Uterus (tissue), 4 donors: ENCODE measurements around the gene SMARCA5. TPM values are rescaled to one million over a fixed set of nuclear protein-coding genes. Genes with fewer than 3 reads are reported as not detected.

Source experiments
- DNase-seq, 2 donors: peaks; one replicate each; pipeline ENCODE4 v3.0.0-alpha.2; 2019 to 2020
- H3K27ac ChIP-seq, 2 donors: fragments of 200-600 bp; sonication (generic); 1 replicate in 1 of 2; 2 replicates in 1 of 2; pipeline ENCODE4 v1.5.1; 2016 to 2018
- H3K27me3 ChIP-seq, 2 donors: fragments of 200-600 bp; sonication (generic); one replicate each; pipeline ENCODE4 v1.5.1; 2018 to 2019; ENCODE audit warnings: control low read depth in 1 of 2
- H3K36me3 ChIP-seq, 2 donors: fragments of 200-600 bp; sonication (generic); one replicate each; pipeline ENCODE4 v1.5.1; 2019; ENCODE audit warnings: control low read depth in 1 of 2
- H3K4me1 ChIP-seq, 2 donors: fragments of 200-600 bp; sonication (generic); one replicate each; pipeline ENCODE4 v1.5.1; 2018 to 2019; ENCODE audit warnings: control low read depth in 1 of 2
- H3K4me3 ChIP-seq, 2 donors: fragments of 200-600 bp; sonication (generic); 1 replicate in 1 of 2; 2 replicates in 1 of 2; pipeline ENCODE4 v1.5.1; 2018 to 2019; ENCODE audit warnings: mild to moderate bottlenecking in 1 of 2
- H3K9me3 ChIP-seq, 2 donors: fragments of 200-600 bp; sonication (generic); one replicate each; pipeline ENCODE4 v1.5.1; 2019; ENCODE audit warnings: control low read depth in 1 of 2
- POLR2A ChIP-seq, 2 donors: fragments of 450-650 bp; IDR thresholded peaks; one replicate each; pipeline ENCODE4 v1.6.1; 2016; ENCODE audit warnings: antibody characterized with exemption in 2 of 2, mild to moderate bottlenecking in 1 of 2, moderate library complexity in 1 of 2
- intact Hi-C: fragments of 100-400 bp; cut with DNase I; formaldehyde crosslinking; loops from one replicate; pipeline ENCODE4 v1.15.1; 2023; ENCODE audit warnings: low total_unique reads
- total RNA-seq, 4 donors: library from RNA; depleted of rRNA in 3 of 4; stranded (reverse); fragments of >200 nt in 3 of 4; gene quantifications; one replicate each; pipeline versions ENCODE4 v1.1.0 to v1.2.4, GENCODE V29; 2014 to 2023
- TF ChIP-seq, protein P1 (sequence below), 4 experiments: fragments of 200-600 bp in 2 of 4; fragments of 450-650 bp in 2 of 4; sonication (generic) in 2 of 4; IDR thresholded peaks; one replicate each; pipeline ENCODE4 v1.5.1; 2016 to 2019; ENCODE audit warnings: antibody characterized with exemption in 4 of 4, mild to moderate bottlenecking in 2 of 4, moderate library complexity in 1 of 4
- donor health status: DM: yes; HTN: yes; CAD: no.

Gene SMARCA5
- total RNA-seq, 4 donors from 2014 or later, result 25.6 to 87.1 (median 63.9) TPM

DNA sequence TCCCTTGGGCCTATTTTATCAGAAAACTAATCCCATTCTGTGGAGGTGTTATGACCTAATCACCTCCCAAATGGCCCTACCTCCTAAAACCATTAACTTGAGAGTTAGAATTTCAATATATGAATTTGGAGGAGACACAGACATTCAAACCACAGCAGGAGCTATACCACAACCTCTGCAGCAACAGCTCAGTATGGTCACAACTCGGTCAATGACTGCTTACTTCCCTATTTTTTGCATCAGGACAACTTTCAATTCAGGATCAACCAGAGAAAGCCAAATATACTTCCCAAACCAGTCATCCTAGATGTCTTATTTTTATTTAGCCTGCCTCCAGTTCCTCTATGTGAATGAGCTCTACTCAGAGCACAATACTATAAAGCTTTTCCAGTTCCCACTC is 11.3 kb upstream of the SMARCA5 start:
- no peak overlapping the region for H3K4me3 ChIP-seq
- no peaks in the 10 kb centered on the region for H3K27me3 ChIP-seq
- H3K27ac ChIP-seq, result no peak overlapping the region
- no peaks in the 10 kb centered on the region for H3K36me3 ChIP-seq
- TF ChIP-seq POLR2A (IDR thresholded peaks at IDR 0.05), result no peak
- intact Hi-C loops, result no loop called here
- H3K4me1 ChIP-seq, result no peaks in the 10 kb centered on the region
- no peak for DNase-seq
- H3K9me3 ChIP-seq, result no peaks in the 10 kb centered on the region

DNA sequence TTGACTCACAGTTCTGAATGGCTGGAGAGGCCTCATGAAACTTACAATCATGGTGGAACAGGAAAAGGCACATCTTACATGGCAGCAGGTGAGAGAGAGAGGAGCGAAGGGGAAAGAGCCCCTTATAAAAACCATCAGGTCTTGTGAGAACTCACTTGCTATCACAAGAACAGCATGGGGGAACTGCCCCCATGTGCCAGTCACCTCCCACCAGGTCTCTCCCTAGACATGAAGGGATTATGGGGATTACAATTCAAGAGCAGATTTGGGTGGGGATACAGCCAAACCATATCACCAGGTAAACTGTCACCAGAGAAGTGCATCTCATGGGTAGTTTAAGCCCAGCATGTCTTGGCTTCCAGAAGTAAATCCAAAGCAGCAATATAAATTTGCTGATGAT is 7.5 kb upstream of the SMARCA5 start:
- TF ChIP-seq, protein P1, sequence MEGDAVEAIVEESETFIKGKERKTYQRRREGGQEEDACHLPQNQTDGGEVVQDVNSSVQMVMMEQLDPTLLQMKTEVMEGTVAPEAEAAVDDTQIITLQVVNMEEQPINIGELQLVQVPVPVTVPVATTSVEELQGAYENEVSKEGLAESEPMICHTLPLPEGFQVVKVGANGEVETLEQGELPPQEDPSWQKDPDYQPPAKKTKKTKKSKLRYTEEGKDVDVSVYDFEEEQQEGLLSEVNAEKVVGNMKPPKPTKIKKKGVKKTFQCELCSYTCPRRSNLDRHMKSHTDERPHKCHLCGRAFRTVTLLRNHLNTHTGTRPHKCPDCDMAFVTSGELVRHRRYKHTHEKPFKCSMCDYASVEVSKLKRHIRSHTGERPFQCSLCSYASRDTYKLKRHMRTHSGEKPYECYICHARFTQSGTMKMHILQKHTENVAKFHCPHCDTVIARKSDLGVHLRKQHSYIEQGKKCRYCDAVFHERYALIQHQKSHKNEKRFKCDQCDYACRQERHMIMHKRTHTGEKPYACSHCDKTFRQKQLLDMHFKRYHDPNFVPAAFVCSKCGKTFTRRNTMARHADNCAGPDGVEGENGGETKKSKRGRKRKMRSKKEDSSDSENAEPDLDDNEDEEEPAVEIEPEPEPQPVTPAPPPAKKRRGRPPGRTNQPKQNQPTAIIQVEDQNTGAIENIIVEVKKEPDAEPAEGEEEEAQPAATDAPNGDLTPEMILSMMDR (IDR thresholded peaks at IDR 0.05), result no peak
- no peak for TF ChIP-seq POLR2A (IDR thresholded peaks at IDR 0.05)
- H3K27ac ChIP-seq, result no peak overlapping the region
- intact Hi-C loops, result no loop called here
- H3K27me3 ChIP-seq, result no peaks in the 10 kb centered on the region
- H3K4me1 ChIP-seq, result no peaks in the 10 kb centered on the region
- H3K36me3 ChIP-seq, result no peaks in the 10 kb centered on the region
- H3K4me3 ChIP-seq, result no peak overlapping the region
- H3K9me3 ChIP-seq, result no peaks in the 10 kb centered on the region
- no peak for DNase-seq

DNA sequence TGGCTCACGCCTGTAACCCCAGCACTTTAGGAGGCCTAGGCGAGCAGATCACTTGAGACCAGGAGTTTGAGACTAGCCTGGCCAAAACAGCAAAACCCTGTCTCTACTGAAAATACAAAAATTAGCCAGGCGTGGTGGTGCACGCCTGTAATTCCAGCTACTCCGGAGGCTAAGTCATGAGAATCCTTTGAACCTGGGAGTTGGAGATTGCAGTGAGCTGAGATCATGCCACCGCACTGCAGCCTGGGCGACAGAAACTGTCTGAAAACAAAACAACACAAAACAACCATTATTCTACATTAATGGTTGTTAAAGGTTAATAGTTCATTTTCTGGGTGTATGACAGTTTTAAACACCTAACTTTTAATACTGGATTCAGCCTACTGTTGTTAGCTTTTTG is 1.6 kb upstream of the SMARCA5 start:
- TF ChIP-seq POLR2A (IDR thresholded peaks at IDR 0.05), result no peak
- TF ChIP-seq, protein P1 (IDR thresholded peaks at IDR 0.05), result no peak

DNA sequence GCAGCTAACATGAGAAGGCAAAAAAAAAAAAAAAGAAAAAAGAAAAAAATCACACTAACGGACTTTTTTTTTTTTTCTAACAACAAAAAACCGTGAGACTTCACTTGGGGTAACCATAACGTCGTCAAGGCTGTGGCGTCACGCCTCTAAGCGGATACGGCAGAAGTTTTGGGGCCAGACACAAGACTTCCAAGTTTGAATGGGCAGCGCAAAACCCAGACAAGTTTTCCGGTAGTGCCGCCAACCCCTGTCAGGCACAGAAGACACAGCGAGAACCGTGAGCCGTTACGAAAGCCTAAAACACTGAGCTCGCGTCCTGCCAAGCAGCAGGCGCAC is 556 bp upstream of the SMARCA5 start:
- intact Hi-C loops, result no loop called here
- no peak for DNase-seq
- H3K36me3 ChIP-seq, result no peaks in the 10 kb centered on the region
- H3K27me3 ChIP-seq, result no peaks in the 10 kb centered on the region
- no peaks in the 10 kb centered on the region for H3K9me3 ChIP-seq
- H3K27ac ChIP-seq, result peak overlapping the region; percentile 93 to 97
- peak overlapping the region; percentile 72 to 92 for H3K4me3 ChIP-seq
- H3K4me1 ChIP-seq, result peaks cover 0 to 1% of the 10 kb centered on the region in 2 donors
- TF ChIP-seq, protein P1 (IDR thresholded peaks at IDR 0.05), result no peak
- TF ChIP-seq POLR2A (IDR thresholded peaks at IDR 0.05), result no peak

More for the DNA sequence above, 1.6 kb upstream of the SMARCA5 start:
- Histone ChIP-seq H3K27me3 (no peaks in the 10 kb centered on the region), H3K4me1 (no peaks in the 10 kb centered on the region), H3K27ac (no peak overlapping the region), H3K36me3 (no peaks in the 10 kb centered on the region), H3K9me3 (no peaks in the 10 kb centered on the region), H3K4me3 (no peak overlapping the region)
- intact Hi-C loops, result no loop called here
- DNase-seq, result no peak

DNA sequence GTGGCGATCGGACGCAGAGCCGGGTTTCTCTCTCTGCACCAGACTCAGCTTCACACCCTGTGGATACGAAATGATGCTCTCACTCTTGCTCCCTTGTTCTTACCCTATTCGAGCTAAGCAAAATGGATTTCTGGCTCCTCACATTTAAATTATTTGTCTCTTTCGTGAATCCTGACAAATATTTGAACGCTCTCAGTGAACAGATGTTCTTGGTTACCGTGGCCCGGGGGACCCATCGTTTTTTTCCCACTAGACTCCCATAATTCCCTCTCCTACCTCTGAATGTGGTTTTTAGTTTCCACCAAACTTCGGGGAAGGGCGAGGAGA is 630 bp downstream of the SMARCA5 start:
- TF ChIP-seq, protein P1 (IDR thresholded peaks at IDR 0.05), result no peak
- TF ChIP-seq POLR2A (IDR thresholded peaks at IDR 0.05), result no peak
- intact Hi-C loops, result no loop called here
- DNase-seq, result no peak
- Histone ChIP-seq H3K36me3 (no peaks in the 10 kb centered on the region), H3K27me3 (no peaks in the 10 kb centered on the region), H3K9me3 (no peaks in the 10 kb centered on the region), H3K4me1 (peaks cover 0 to 4% of the 10 kb centered on the region in 2 donors), H3K4me3 (peak overlapping the region; percentile 72 to 92), H3K27ac (peak overlapping the region; percentile 93 to 97)

DNA sequence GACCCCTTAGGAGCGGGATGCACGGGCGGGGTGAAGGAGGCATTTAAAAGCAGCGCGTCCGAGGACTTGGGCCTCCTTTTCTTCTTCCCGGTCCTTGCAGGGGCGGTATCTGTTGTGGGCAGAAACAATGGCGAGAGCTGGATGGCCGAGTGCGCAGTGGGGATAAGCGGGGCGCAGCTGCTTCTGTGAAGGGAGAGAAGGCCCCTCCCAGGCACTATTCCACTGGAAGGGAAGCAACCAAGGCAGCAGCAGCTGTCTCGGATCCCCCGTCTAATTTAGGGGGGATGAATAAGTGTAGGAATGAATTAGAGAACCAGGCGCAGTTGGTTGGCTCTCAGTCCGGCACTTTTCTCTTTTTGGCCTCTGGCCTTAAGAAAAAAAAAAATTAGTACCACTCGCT is 995 bp downstream of the SMARCA5 start:
- peak overlapping the region; percentile 93 to 97 for H3K27ac ChIP-seq
- peak; percentile 25 to 33 for DNase-seq
- H3K4me3 ChIP-seq, result peak overlapping the region; percentile 72 to 92
- H3K27me3 ChIP-seq, result no peaks in the 10 kb centered on the region
- H3K36me3 ChIP-seq, result no peaks in the 10 kb centered on the region
- H3K9me3 ChIP-seq, result no peaks in the 10 kb centered on the region
- peaks cover 0 to 4% of the 10 kb centered on the region in 2 donors for H3K4me1 ChIP-seq
- intact Hi-C loops, result no loop called here
- TF ChIP-seq, protein P1 (IDR thresholded peaks at IDR 0.05), result no peak
- TF ChIP-seq POLR2A (IDR thresholded peaks at IDR 0.05), result no peak
